Activated T-helper 2 cell treated with anti-CD3 and anti-CD28 coated beads, Interferon-gamma antibody, Interleukin-2, Interleukin-4, amounts not matched to agents 10 μg/mL and 5 μg/mL and 100 μg/mL, durations not matched to agents 14 hours and 24 hours and 36 hours (primary cell): ENCODE measurements around the gene ADA. TPM values are rescaled to one million over a fixed set of nuclear protein-coding genes. Genes with fewer than 3 reads are reported as not detected.
A peak's percentile ranks its signal among the peaks of the same experiment; 100 is the strongest.
"Not testable (repeated sequence)": the region's sequence is repeated elsewhere in the genome, so short reads cannot be mapped to it uniquely, and the experiment has no call there.

Experiments
- DNase-seq: peaks from one replicate; pipeline ENCODE4 v3.0.0; 2021; ENCODE audit warnings: low spot score
- H3K27ac Mint-ChIP-seq: one replicate; pipeline ENCODE4 v1.8.0; 2021; ENCODE audit warnings: mixed read lengths
- H3K27me3 Mint-ChIP-seq: one replicate; pipeline ENCODE4 v1.8.0; 2021; ENCODE audit warnings: low read depth, mixed read lengths
- H3K36me3 Mint-ChIP-seq: one replicate; pipeline ENCODE4 v1.8.0; 2021; ENCODE audit warnings: low read depth, mixed read lengths
- H3K4me1 Mint-ChIP-seq: one replicate; pipeline ENCODE4 v1.8.0; 2021; ENCODE audit warnings: low read depth, mixed read lengths
- H3K4me3 Mint-ChIP-seq: one replicate; pipeline ENCODE4 v1.8.0; 2021; ENCODE audit warnings: low read depth, mild to moderate bottlenecking, moderate library complexity, mixed read lengths
- H3K9me3 Mint-ChIP-seq: one replicate; pipeline ENCODE4 v1.8.0; 2021; ENCODE audit warnings: mixed read lengths
- intact Hi-C: fragments of 100-400 bp; cut with micrococcal nuclease; formaldehyde crosslinking; loops from one replicate; pipeline ENCODE4 v1.15.1; 2023
- total RNA-seq: library from RNA; stranded (reverse); gene quantifications from 2 replicates; pipeline ENCODE4 v1.2.3, GENCODE V29; 2022

ADA gene
- total RNA-seq = 33.3 and 34.5 TPM in 2 replicates

GRCh38 chr20:44651684-44652423, at the start of gene ADA:
TSS of gene ADA (minus strand) at chr20:44651699. CDS start at chr20:44651607, 92 bp downstream.
- H3K27ac Mint-ChIP-seq = peak within 1 kb of the TSS; percentile 85
- peaks cover 36% of the 10 kb centered on the region for H3K4me1 Mint-ChIP-seq
- peaks cover 16% of the 10 kb centered on the region for H3K36me3 Mint-ChIP-seq

GRCh38 chr20:44700306-44700705, 48.8 kb upstream of the ADA start:
- Mint-ChIP-seq H3K9me3 (no peaks in the 10 kb centered on the region), H3K4me3 (no peak overlapping the region), H3K4me1 (peaks cover under 1% of the 10 kb centered on the region), H3K36me3 (no peaks in the 10 kb centered on the region), H3K27me3 (no peaks in the 10 kb centered on the region), H3K27ac (no peak overlapping the region)
- intact Hi-C loops = no loop called here
- DNase-seq = no peak

More at GRCh38 chr20:44651684-44652423, at the start of gene ADA:
- H3K27me3 Mint-ChIP-seq = peaks cover 4% of the 10 kb centered on the region
- intact Hi-C loops = loop anchor here (1.0 kb wide), 1 partner anchor 10 kb away; no protein-coding TSS in a partner anchor
- H3K9me3 Mint-ChIP-seq = no peaks in the 10 kb centered on the region
- H3K4me3 Mint-ChIP-seq = peak within 1 kb of the TSS; percentile 85
- DNase-seq = peak; percentile 36

GRCh38 chr20:44698351-44698750, 46.9 kb upstream of the ADA start:
- intact Hi-C loops = no loop called here
- Mint-ChIP-seq H3K36me3 (no peaks in the 10 kb centered on the region), H3K27ac (no peak overlapping the region), H3K4me3 (no peak overlapping the region), H3K9me3 (no peaks in the 10 kb centered on the region), H3K4me1 (peaks cover 2% of the 10 kb centered on the region), H3K27me3 (no peaks in the 10 kb centered on the region)
- DNase-seq = no peak

GRCh38 chr20:44697041-44697440, 45.5 kb upstream of the ADA start:
- H3K36me3 Mint-ChIP-seq, H3K27ac Mint-ChIP-seq, DNase-seq, intact Hi-C loops, H3K4me1 Mint-ChIP-seq, H3K4me3 Mint-ChIP-seq, H3K9me3 Mint-ChIP-seq, H3K27me3 Mint-ChIP-seq: not testable (repeated sequence)

GRCh38 chr20:44696315-44696714, 44.8 kb upstream of the ADA start:
- Mint-ChIP-seq H3K9me3 (peaks cover 9% of the 10 kb centered on the region), H3K4me3 (no peak overlapping the region), H3K4me1 (peaks cover 2% of the 10 kb centered on the region), H3K27ac (no peak overlapping the region), H3K27me3 (peaks cover 2% of the 10 kb centered on the region), H3K36me3 (no peaks in the 10 kb centered on the region)
- DNase-seq = no peak
- intact Hi-C loops = no loop called here

- intact Hi-C loops = no loop called here
- no peak overlapping the region for H3K4me3 Mint-ChIP-seq
- no peak for DNase-seq
- H3K27me3 Mint-ChIP-seq = peaks cover 2% of the 10 kb centered on the region
- peaks cover 13% of the 10 kb centered on the region for H3K9me3 Mint-ChIP-seq
- H3K27ac Mint-ChIP-seq = no peak overlapping the region
- H3K4me1 Mint-ChIP-seq = peaks cover 2% of the 10 kb centered on the region
- no peaks in the 10 kb centered on the region for H3K36me3 Mint-ChIP-seq
These were observed 44.3 kb upstream of the ADA start for GRCh38 chr20:44695674-44696300.

- H3K4me1 Mint-ChIP-seq = peaks cover 2% of the 10 kb centered on the region
- DNase-seq = no peak
- intact Hi-C loops = no loop called here
- H3K9me3 Mint-ChIP-seq = peaks cover 13% of the 10 kb centered on the region
- H3K27me3 Mint-ChIP-seq = peaks cover 2% of the 10 kb centered on the region
- no peak overlapping the region for H3K27ac Mint-ChIP-seq
- no peaks in the 10 kb centered on the region for H3K36me3 Mint-ChIP-seq
- H3K4me3 Mint-ChIP-seq = no peak overlapping the region
These were observed 43.8 kb upstream of the ADA start for GRCh38 chr20:44695295-44695673.

GRCh38 chr20:44694159-44694558, 42.7 kb upstream of the ADA start:
- peaks cover 2% of the 10 kb centered on the region for H3K4me1 Mint-ChIP-seq
- H3K9me3 Mint-ChIP-seq = peaks cover 13% of the 10 kb centered on the region
- H3K27me3 Mint-ChIP-seq = peaks cover 2% of the 10 kb centered on the region
- no peak overlapping the region for H3K4me3 Mint-ChIP-seq
- DNase-seq = no peak
- intact Hi-C loops = no loop called here
- no peaks in the 10 kb centered on the region for H3K36me3 Mint-ChIP-seq
- no peak overlapping the region for H3K27ac Mint-ChIP-seq

- peaks cover 2% of the 10 kb centered on the region for H3K27me3 Mint-ChIP-seq
- no peak for DNase-seq
- no peaks in the 10 kb centered on the region for H3K36me3 Mint-ChIP-seq
- H3K4me3 Mint-ChIP-seq = no peak overlapping the region
- H3K4me1 Mint-ChIP-seq = peaks cover 2% of the 10 kb centered on the region
- intact Hi-C loops = no loop called here
- H3K9me3 Mint-ChIP-seq = peaks cover 13% of the 10 kb centered on the region
- H3K27ac Mint-ChIP-seq = no peak overlapping the region
These were observed 42.1 kb upstream of the ADA start for GRCh38 chr20:44693627-44694026.

GRCh38 chr20:44692932-44693480, 41.5 kb upstream of the ADA start:
- Mint-ChIP-seq H3K4me3 (no peak overlapping the region), H3K4me1 (peaks cover 2% of the 10 kb centered on the region), H3K27ac (no peak overlapping the region), H3K27me3 (peaks cover 2% of the 10 kb centered on the region), H3K36me3 (no peaks in the 10 kb centered on the region), H3K9me3 (peaks cover 13% of the 10 kb centered on the region)
- intact Hi-C loops = no loop called here
- no peak for DNase-seq

GRCh38 chr20:44691424-44692423, 40.2 kb upstream of the ADA start:
- Mint-ChIP-seq H3K4me1 (peaks cover 2% of the 10 kb centered on the region), H3K9me3 (peaks cover 13% of the 10 kb centered on the region), H3K27me3 (peaks cover 4% of the 10 kb centered on the region), H3K4me3 (no peak overlapping the region), H3K27ac (no peak overlapping the region), H3K36me3 (no peaks in the 10 kb centered on the region)
- DNase-seq = no peak
- intact Hi-C loops = no loop called here

- peaks cover 2% of the 10 kb centered on the region for H3K4me1 Mint-ChIP-seq
- peaks cover 4% of the 10 kb centered on the region for H3K27me3 Mint-ChIP-seq
- DNase-seq = no peak
- no peak overlapping the region for H3K27ac Mint-ChIP-seq
- intact Hi-C loops = no loop called here
- H3K4me3 Mint-ChIP-seq = no peak overlapping the region
- H3K36me3 Mint-ChIP-seq = no peaks in the 10 kb centered on the region
- peaks cover 13% of the 10 kb centered on the region for H3K9me3 Mint-ChIP-seq
These were observed 39.4 kb upstream of the ADA start for GRCh38 chr20:44690781-44691423.
